ENCODE results near the gene OCA2. TPM values are rescaled to one million over a fixed set of nuclear protein-coding genes. Genes with fewer than 3 reads are reported as not detected.

Gene OCA2
- total RNA-seq, 3 donors from 2014 or later (not counting 1 experiment from before 2014, with no cell fraction given): 0.35 to 1.5 (median 0.56) TPM

- Mint-ChIP-seq H3K4me1 (no peaks in the 10 kb centered on the region), H3K36me3 (no peaks in the 10 kb centered on the region), H3K27ac (no peak overlapping the region), H3K4me3 (no peak overlapping the region), H3K27me3 (ENCODE audit: low read depth in 2 of 2) (no peaks in the 10 kb centered on the region), H3K9me3 (peaks cover 5 to 7% of the 10 kb centered on the region in 2 donors)
- Histone ChIP-seq H3K27me3 (ENCODE audit: control insufficient read depth, insufficient read depth, low read length) (no peaks in the 10 kb centered on the region), H3K27ac (ENCODE audit: low read length) (no peak overlapping the region), H3K36me3 (ENCODE audit: control insufficient read depth, insufficient read depth, low read length) (no peaks in the 10 kb centered on the region), H3K4me3 (ENCODE audit: low read length) (no peak overlapping the region), H3K9me3 (ENCODE audit: control insufficient read depth, insufficient read depth, low read length) (peaks cover 21% of the 10 kb centered on the region), H3K4me1 (ENCODE audit: control insufficient read depth, insufficient read depth, low read length) (no peaks in the 10 kb centered on the region)
- no peak for TF ChIP-seq CTCF (IDR thresholded peaks at IDR 0.05)
- WGBS (ENCODE audit: insufficient coverage): 87% methylated on average over 10 of the region's 10 CpGs
- intact Hi-C loops (cut with micrococcal nuclease): no loop called here
- no peak for ATAC-seq
- DNase-seq: no peak
Measured at GRCh38 chr15:27846722-27847395, 252.3 kb downstream of the OCA2 start.

GRCh38 chr15:27845535-27846369 is 253.4 kb downstream of the OCA2 start:
- H3K9me3 Mint-ChIP-seq: peaks cover 3 to 7% of the 10 kb centered on the region in 2 donors
- ATAC-seq: no peak
- H3K9me3 ChIP-seq (ENCODE audit: control insufficient read depth, insufficient read depth, low read length): peaks cover 21% of the 10 kb centered on the region
- H3K27ac Mint-ChIP-seq: no peak overlapping the region
- H3K36me3 ChIP-seq (ENCODE audit: control insufficient read depth, insufficient read depth, low read length): no peaks in the 10 kb centered on the region
- no peaks in the 10 kb centered on the region for H3K27me3 ChIP-seq (ENCODE audit: control insufficient read depth, insufficient read depth, low read length)
- H3K4me1 ChIP-seq (ENCODE audit: control insufficient read depth, insufficient read depth, low read length): no peaks in the 10 kb centered on the region
- no peaks in the 10 kb centered on the region for H3K27me3 Mint-ChIP-seq (ENCODE audit: low read depth in 2 of 2)
- 82% methylated on average over 21 of the region's 21 CpGs for WGBS (ENCODE audit: insufficient coverage)
- intact Hi-C loops (cut with micrococcal nuclease): no loop called here
- no peak overlapping the region for H3K4me3 Mint-ChIP-seq
- H3K4me1 Mint-ChIP-seq: no peaks in the 10 kb centered on the region
- DNase-seq: no peak
- no peak overlapping the region for H3K4me3 ChIP-seq (ENCODE audit: low read length)
- H3K27ac ChIP-seq (ENCODE audit: low read length): no peak overlapping the region
- no peak for TF ChIP-seq CTCF (IDR thresholded peaks at IDR 0.05)
- no peaks in the 10 kb centered on the region for H3K36me3 Mint-ChIP-seq

GRCh38 chr15:27844018-27844666 is 255.0 kb downstream of the OCA2 start:
- ATAC-seq (peak in 1 of 3 donors; percentile 19), DNase-seq (no peak)
- peaks cover under 1 to 2% of the 10 kb centered on the region in 2 donors for H3K9me3 Mint-ChIP-seq
- no peak for TF ChIP-seq CTCF (IDR thresholded peaks at IDR 0.05)
- no peak overlapping the region for H3K4me3 ChIP-seq (ENCODE audit: low read length)
- peaks cover 18% of the 10 kb centered on the region for H3K9me3 ChIP-seq (ENCODE audit: control insufficient read depth, insufficient read depth, low read length)
- H3K4me1 ChIP-seq (ENCODE audit: control insufficient read depth, insufficient read depth, low read length): no peaks in the 10 kb centered on the region
- H3K27me3 Mint-ChIP-seq (ENCODE audit: low read depth in 2 of 2): no peaks in the 10 kb centered on the region
- intact Hi-C loops (cut with micrococcal nuclease): no loop called here
- H3K27me3 ChIP-seq (ENCODE audit: control insufficient read depth, insufficient read depth, low read length): no peaks in the 10 kb centered on the region
- 86% methylated on average over 13 of the region's 13 CpGs for WGBS (ENCODE audit: insufficient coverage)
- no peak overlapping the region for H3K27ac ChIP-seq (ENCODE audit: low read length)
- H3K36me3 ChIP-seq (ENCODE audit: control insufficient read depth, insufficient read depth, low read length): no peaks in the 10 kb centered on the region
- H3K36me3 Mint-ChIP-seq: no peaks in the 10 kb centered on the region
- H3K27ac Mint-ChIP-seq: no peak overlapping the region
- H3K4me3 Mint-ChIP-seq: no peak overlapping the region
- no peaks in the 10 kb centered on the region for H3K4me1 Mint-ChIP-seq
